ENCODE results near the gene RSPH9.
A peak's percentile ranks its signal among the peaks of the same experiment; 100 is the strongest.

RSPH9 gene

GRCh38 chr6:43644940-43645612, at the start of gene RSPH9:
TSS of gene RSPH9 (plus strand) at chr6:43645036. CDS start at chr6:43645099, 63 bp downstream.
- no peak for DNase-seq

- DNase-seq, result no peak
These were observed 44.2 kb upstream of the RSPH9 start for GRCh38 chr6:43600595-43600994.

GRCh38 chr6:43604174-43604573, 40.7 kb upstream of the RSPH9 start:
- no peak for DNase-seq

GRCh38 chr6:43606019-43606418, 38.8 kb upstream of the RSPH9 start:
- DNase-seq, result no peak

GRCh38 chr6:43608310-43608763, 36.5 kb upstream of the RSPH9 start:
- peak; percentile 63 for DNase-seq

- no peak for DNase-seq
These were observed 36.0 kb upstream of the RSPH9 start for GRCh38 chr6:43608807-43609206.

- DNase-seq, result no peak
These were observed 35.4 kb upstream of the RSPH9 start for GRCh38 chr6:43609402-43609801.

GRCh38 chr6:43610431-43610830, 34.4 kb upstream of the RSPH9 start:
- no peak for DNase-seq

GRCh38 chr6:43613721-43614395, 31.0 kb upstream of the RSPH9 start:
- no peak for DNase-seq

- no peak for DNase-seq
These were observed 30.5 kb upstream of the RSPH9 start for GRCh38 chr6:43614396-43614730.

- no peak for DNase-seq
These were observed 27.9 kb upstream of the RSPH9 start for GRCh38 chr6:43616725-43617472.

GRCh38 chr6:43621078-43621835, 23.6 kb upstream of the RSPH9 start:
- DNase-seq, result no peak

- no peak for DNase-seq
These were observed 23.0 kb upstream of the RSPH9 start for GRCh38 chr6:43621836-43622180.

GRCh38 chr6:43622541-43622940, 22.3 kb upstream of the RSPH9 start:
- no peak for DNase-seq

- no peak for DNase-seq
These were observed 20.7 kb upstream of the RSPH9 start for GRCh38 chr6:43623880-43624785.

- DNase-seq, result no peak
These were observed 20.0 kb upstream of the RSPH9 start for GRCh38 chr6:43624786-43625288.

GRCh38 chr6:43625393-43625992, 19.3 kb upstream of the RSPH9 start:
- DNase-seq, result no peak

GRCh38 chr6:43627008-43627825, 17.6 kb upstream of the RSPH9 start:
- DNase-seq, result no peak

GRCh38 chr6:43628393-43629103, 16.3 kb upstream of the RSPH9 start:
- peak; percentile 17 for DNase-seq

- DNase-seq, result peak; percentile 94
These were observed 15.7 kb upstream of the RSPH9 start, which contains the start of gene GTPBP2 for GRCh38 chr6:43629104-43629504. TSS of gene GTPBP2 (minus strand) at chr6:43629264. CDS start at chr6:43629162, 102 bp downstream.

All from NCI-H1694 treated with DMSO at 0.1 percent for 48 hours (cell line).